Stromal cell of bone marrow (primary cell): ENCODE results near the gene HDAC4.

Experiments used
- DNase-seq: peaks from one replicate; pipeline ENCODE4 v3.0.0-alpha.2; 2012; ENCODE audit warnings: low read depth

Gene HDAC4

GRCh38 chr2:239307921-239308613 is 92.8 kb downstream of the HDAC4 start:
- DNase-seq: no peak

GRCh38 chr2:239307221-239307569 is 93.6 kb downstream of the HDAC4 start:
- DNase-seq: no peak

- no peak for DNase-seq
Measured at GRCh38 chr2:239306274-239307220, 94.3 kb downstream of the HDAC4 start.

DNA sequence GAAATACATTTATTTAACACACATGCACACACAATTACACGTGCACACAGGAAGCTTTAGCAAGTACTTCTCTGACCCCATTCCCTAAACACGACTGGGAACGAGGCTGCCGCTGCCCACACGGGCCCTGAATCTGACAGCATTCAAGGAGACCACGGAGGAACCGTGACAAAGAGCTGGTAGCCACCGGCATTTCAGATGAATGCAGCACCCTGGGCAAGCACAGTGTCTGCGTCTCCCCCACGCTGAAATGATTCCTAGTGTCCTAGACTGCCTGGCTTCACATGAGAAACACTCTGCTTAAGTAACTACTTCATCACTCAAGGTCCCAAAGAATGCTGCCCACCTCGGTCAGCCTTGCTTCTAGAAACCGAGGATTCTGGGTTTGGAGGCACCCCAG is 95.0 kb downstream of the HDAC4 start:
- no peak for DNase-seq

GRCh38 chr2:239305222-239305575 is 95.6 kb downstream of the HDAC4 start:
- DNase-seq: no peak

- DNase-seq: no peak
Measured at GRCh38 chr2:239304533-239305221, 96.1 kb downstream of the HDAC4 start.

GRCh38 chr2:239303711-239304532 is 96.9 kb downstream of the HDAC4 start:
- no peak for DNase-seq

DNA sequence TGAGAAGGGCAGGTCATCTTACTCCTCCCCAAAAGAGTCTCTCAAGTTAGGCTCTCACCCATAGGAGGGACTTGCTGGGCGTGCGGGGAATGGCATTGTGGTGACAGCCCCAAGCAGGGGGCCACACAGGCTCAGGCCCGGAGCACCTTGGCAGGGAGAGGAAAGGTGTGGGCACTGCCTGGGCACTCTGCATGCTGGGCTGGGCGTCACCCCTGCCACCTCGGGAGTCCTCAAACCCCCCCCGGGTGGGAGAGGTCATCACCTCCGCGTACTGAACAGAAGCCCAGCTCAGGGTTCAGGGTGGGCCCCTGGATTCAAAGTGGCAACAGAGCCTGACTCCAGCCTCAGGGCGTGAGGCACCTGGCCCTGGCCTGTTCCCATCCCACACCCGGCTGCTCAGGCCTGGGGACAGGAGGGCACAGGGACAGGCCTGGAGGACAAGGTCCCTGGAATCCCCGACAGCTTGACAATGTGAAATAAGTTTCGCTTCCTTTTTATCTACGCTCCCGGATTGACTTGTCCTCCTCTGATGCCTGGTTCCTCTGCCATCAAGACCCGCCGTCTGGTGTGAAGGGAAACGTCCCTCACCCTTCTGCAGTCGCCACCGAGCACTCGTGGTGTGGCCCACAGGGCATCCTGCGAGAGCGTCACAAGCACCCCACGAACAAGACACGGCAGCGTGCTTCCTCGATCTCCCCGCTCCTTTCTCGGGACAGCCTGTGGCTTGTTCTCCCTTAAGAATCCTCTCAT is 97.8 kb downstream of the HDAC4 start:
- DNase-seq: no peak

DNA sequence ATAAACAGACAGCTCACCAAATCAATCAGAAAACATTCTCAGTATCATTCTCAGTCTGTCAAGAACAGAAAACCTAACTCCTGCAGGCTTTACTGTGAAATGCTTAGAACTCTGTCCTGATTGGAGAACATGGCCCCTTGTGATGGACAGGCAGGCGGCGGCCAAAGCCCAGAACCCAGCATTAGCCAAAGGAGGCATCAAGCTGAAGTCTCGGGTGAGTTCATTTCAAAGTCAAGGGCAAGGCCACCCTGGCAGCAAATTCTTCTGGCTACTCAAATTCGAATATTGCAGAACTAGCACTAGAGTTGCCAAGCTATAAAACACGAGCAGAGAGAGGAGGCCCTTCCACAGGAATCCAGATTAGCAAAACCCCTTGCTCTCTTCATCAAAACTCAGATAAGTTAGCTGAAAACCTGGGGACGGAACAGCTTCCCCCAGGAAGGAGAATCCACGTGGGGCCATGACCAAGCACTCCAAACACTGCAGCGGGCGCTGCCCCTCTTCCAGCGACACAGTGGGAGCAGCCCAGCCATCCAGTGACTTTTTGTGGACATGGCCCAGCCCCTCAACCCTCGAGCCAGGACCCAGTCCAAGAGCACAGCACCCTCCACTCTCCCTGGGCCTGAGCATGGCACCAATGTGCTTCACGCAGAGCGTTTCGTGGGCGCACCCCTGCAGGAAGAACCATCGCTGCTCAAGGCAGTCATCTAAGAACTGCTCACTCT is 98.6 kb downstream of the HDAC4 start:
- DNase-seq: no peak

DNA sequence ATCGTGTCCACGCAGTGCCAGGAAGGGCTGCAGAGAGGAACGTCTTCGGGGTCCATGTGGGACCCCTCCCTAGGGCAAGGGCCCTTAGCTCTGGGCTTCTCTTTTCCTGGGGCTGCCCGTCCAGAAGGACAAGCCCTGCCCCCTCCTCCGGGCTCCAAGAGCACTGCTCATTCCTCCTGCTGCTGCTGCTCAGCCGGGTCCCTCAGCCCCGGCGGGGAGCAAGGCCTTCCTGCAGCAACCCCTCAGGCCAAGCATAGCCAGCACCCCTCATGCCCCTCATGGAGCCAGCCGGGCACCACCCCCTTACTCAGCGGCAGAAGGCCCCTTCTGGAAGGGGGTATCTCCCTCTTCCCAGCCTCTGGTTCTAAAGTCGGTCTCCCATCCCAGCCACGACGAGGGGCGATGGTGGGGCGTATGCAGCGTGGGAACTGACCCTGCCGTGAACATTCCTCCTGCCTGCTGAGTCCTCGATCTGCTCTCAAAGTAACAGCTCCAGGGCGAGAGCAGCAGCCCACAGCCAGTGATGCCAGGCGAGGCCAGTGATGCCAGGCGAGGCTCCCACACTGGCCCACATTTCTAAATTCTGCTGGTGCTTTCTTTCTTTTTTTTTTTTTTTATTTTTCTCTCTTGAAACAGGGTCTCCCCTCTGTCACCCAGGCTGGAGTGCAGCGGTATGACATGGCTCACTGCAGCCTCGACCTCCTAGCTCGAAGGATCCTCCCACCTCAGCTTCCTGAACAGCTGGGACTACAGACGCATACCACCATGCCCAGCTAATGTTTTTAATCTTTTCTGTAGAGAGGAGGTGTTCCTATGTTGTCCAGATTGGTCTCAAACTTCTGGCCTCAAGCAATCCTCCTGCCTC is 99.7 kb downstream of the HDAC4 start:
- no peak for DNase-seq

GRCh38 chr2:239300242-239300641 is 100.6 kb downstream of the HDAC4 start:
- no peak for DNase-seq

GRCh38 chr2:239299218-239299939 is 101.4 kb downstream of the HDAC4 start:
- DNase-seq: no peak

GRCh38 chr2:239298116-239298804 is 102.6 kb downstream of the HDAC4 start:
- DNase-seq: no peak

DNA sequence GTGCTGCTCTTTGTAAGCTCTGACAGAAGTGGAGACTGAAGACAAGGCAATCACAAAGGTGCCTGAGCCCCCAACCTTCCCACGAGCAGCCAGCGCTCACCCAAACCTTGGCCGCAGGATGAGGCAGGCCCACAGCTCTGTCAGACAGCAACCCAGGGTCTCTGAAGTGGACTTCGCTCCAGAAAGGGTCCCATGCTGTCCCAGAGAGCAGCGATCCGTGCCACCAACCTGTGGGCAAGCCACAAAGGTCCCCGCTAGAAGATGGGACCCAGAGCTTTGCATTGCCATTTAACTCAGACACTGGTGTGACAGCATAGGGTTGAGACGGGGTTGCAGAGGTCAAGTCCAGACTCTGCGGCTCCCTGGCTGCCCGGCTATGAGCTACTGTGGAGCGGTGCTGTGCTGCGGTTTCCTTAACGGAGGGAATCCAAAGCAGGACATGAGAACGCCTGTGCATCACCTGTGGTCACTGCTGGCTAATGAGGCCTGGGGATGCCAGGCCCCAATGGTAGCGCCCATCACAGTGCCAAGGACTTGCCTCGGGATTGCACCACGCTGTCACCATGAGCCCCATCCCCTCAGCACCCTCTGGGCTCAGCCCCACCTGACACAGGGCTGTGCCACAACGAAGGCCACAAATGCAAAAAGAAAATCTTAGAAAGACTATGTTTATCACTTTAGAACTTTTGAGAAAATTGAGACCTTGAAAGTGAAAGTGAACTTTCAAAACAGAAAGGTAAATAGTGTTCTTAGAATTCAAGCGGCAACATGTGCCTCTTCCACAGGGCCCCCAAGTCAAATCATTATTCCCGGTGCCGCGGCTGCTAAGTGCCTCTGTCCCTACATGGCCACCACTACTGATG is 103.4 kb downstream of the HDAC4 start:
- no peak for DNase-seq

DNA sequence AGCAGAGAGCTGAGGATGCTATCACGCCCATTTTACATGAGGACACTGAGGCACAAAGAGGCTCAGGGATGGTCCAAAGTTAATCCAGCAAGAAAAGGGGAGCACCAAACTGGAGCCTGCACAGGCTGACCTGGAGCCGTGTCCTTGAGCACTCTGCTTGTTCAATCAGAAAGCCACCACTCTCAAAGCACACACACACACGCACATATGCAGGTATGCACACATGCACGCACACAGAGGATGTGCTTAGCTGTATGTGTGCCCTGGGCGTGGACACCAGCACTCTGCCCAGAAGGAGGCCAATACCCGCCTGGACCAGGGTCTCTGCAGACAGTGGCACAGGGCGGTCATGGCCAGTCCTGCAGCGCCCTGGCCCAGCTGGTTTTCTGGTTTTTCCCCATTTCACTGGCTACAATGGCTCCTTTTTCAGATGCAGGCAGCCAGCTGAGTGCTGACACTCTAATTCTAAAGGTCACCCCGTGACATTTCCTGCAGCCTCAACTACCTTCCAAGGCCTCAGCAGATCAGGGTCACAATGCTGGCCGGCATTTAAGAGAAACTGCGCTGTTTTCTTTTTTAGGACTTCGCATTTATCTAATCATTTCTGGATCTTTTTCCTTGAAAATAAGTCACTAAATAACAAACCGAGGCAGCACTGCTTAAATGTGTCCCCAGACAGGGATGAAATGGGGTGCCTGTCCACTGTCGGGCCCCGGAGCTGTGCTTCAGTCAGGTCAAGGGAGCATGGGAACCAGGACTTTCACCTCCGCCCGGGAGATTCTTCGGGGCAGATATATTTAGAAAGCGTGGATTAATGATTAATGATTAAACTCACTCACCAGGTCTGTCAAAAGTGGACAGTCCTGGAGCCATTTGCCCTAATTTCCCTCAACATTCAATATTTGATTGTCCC is 104.5 kb downstream of the HDAC4 start:
- DNase-seq: no peak

GRCh38 chr2:239295377-239296019 is 105.3 kb downstream of the HDAC4 start:
- no peak for DNase-seq
